Gastrocnemius medialis (tissue), 4 donors: ENCODE data around the gene ATP5PB.

ENCODE experiments used
- POLR2A ChIP-seq, 2 donors: fragments of 450-650 bp; IDR thresholded peaks; one replicate each; pipeline ENCODE4 v1.6.1; 2017; ENCODE audit warnings: antibody characterized with exemption in 2 of 2, mild to moderate bottlenecking in 2 of 2, moderate library complexity in 2 of 2
- TF ChIP-seq, protein P1 (sequence below), 5 experiments: fragments of 450-650 bp in 3 of 5; fragments of 200-600 bp in 2 of 5; sonication (generic) in 2 of 5; IDR thresholded peaks in 4 of 5; conservative IDR thresholded peaks in 1 of 5; 1 replicate in 4 of 5; 2 replicates in 1 of 5; pipeline ENCODE4 v1.5.1; 2016 to 2019; ENCODE audit warnings: antibody characterized with exemption in 5 of 5, mild to moderate bottlenecking in 3 of 5, moderate library complexity in 3 of 5

DNA sequence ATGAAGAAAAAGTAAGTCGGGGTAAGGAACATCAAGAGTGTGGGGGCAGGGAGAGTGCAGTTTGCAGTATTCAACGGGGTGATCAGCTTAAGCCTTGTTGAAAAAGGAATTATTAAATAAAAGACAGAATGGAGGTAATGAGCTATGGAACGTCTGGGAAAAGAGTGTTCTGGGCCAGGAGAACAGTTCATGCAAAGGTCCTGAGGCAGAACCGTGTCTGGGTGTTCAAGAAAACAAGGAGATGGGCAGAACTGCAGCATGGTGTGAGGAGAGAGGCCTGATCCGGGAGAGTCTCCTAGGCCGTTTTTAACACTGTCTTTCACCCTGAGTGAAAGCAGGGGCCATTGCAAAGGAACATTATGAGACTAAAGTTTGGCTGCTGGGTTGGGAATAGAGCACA is 42.0 kb upstream of the ATP5PB start:
- TF ChIP-seq, protein P1, sequence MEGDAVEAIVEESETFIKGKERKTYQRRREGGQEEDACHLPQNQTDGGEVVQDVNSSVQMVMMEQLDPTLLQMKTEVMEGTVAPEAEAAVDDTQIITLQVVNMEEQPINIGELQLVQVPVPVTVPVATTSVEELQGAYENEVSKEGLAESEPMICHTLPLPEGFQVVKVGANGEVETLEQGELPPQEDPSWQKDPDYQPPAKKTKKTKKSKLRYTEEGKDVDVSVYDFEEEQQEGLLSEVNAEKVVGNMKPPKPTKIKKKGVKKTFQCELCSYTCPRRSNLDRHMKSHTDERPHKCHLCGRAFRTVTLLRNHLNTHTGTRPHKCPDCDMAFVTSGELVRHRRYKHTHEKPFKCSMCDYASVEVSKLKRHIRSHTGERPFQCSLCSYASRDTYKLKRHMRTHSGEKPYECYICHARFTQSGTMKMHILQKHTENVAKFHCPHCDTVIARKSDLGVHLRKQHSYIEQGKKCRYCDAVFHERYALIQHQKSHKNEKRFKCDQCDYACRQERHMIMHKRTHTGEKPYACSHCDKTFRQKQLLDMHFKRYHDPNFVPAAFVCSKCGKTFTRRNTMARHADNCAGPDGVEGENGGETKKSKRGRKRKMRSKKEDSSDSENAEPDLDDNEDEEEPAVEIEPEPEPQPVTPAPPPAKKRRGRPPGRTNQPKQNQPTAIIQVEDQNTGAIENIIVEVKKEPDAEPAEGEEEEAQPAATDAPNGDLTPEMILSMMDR (IDR thresholded peaks at IDR 0.05 in 4 of 5, conservative IDR thresholded peaks at IDR 0.05 in 1 of 5), result no peak
- no peak for TF ChIP-seq POLR2A (IDR thresholded peaks at IDR 0.05)
